ENCODE results near the gene GHRHR.

The GHRHR gene

GRCh38 chr7:30923009-30923773, 40.6 kb upstream of the GHRHR start:
- no peak for TF ChIP-seq CTCF (conservative IDR thresholded peaks at IDR 0.05; ENCODE audit: low read length)
- no peak for DNase-seq (ENCODE audit: low read depth)
- no peak overlapping the region for H3K4me3 ChIP-seq (ENCODE audit: low read length)

- H3K4me3 ChIP-seq (ENCODE audit: low read length), result no peak overlapping the region
- DNase-seq (ENCODE audit: low read depth), result no peak
- no peak for TF ChIP-seq CTCF (conservative IDR thresholded peaks at IDR 0.05; ENCODE audit: low read length)
These were observed 39.9 kb upstream of the GHRHR start for GRCh38 chr7:30923774-30924413.

GRCh38 chr7:30924624-30925023, 39.1 kb upstream of the GHRHR start:
- TF ChIP-seq CTCF (conservative IDR thresholded peaks at IDR 0.05; ENCODE audit: low read length), result no peak
- no peak overlapping the region for H3K4me3 ChIP-seq (ENCODE audit: low read length)
- DNase-seq (ENCODE audit: low read depth), result no peak

GRCh38 chr7:30925117-30925516, 38.6 kb upstream of the GHRHR start:
- DNase-seq (ENCODE audit: low read depth), result no peak
- TF ChIP-seq CTCF (conservative IDR thresholded peaks at IDR 0.05; ENCODE audit: low read length), result no peak
- no peak overlapping the region for H3K4me3 ChIP-seq (ENCODE audit: low read length)

- no peak for TF ChIP-seq CTCF (conservative IDR thresholded peaks at IDR 0.05; ENCODE audit: low read length)
- no peak for DNase-seq (ENCODE audit: low read depth)
- no peak overlapping the region for H3K4me3 ChIP-seq (ENCODE audit: low read length)
These were observed 37.8 kb upstream of the GHRHR start for GRCh38 chr7:30925913-30926312.

- no peak overlapping the region for H3K4me3 ChIP-seq (ENCODE audit: low read length)
- no peak for TF ChIP-seq CTCF (conservative IDR thresholded peaks at IDR 0.05; ENCODE audit: low read length)
- no peak for DNase-seq (ENCODE audit: low read depth)
These were observed 37.4 kb upstream of the GHRHR start for GRCh38 chr7:30926313-30926712.

GRCh38 chr7:30927040-30927439, 36.7 kb upstream of the GHRHR start:
- no peak for TF ChIP-seq CTCF (conservative IDR thresholded peaks at IDR 0.05; ENCODE audit: low read length)
- DNase-seq (ENCODE audit: low read depth), result no peak
- no peak overlapping the region for H3K4me3 ChIP-seq (ENCODE audit: low read length)

Data from AG10803 (cell line).